Measurements from ENCODE around the gene FGF19. TPM values are rescaled to one million over a fixed set of nuclear protein-coding genes. Genes with fewer than 3 reads are reported as not detected.
A peak's percentile ranks its signal among the peaks of the same experiment; 100 is the strongest.

The FGF19 gene
- polyA plus RNA-seq, 4 donors, result 0.43 to 2.3 (median 1.1) TPM

DNA sequence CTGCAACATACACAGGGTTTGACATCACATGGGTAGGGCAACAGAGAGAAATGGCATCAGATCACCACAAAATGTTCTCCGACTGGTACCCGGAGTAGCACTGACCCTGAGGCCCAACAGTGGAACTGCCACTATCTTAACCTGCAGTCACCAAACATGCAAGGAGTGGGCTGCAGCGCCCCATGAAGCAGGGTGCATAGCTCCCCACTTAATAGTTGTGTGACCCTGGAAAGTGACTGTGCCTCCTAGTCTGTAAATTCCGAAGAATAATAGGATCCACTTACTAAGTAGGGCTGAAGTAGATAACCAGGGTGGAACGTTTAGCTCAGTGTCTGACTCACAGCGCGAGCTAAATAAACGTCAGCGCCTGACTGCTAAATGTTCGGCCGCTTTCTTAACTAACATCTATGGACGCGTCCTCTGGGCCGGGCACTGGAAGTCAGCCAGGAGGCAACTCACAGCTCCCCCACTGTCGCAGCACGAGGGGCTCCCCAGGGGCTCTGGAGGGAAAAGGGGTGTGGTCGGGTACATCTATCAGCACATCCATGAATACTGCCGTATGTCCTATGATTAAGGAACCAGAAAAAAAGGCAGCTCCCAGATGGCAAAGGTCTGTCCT, 29.4 kb downstream of the FGF19 start:
- no peak for DNase-seq (ENCODE audit: low read depth in 4 of 4, low spot score in 2 of 4)

- DNase-seq (ENCODE audit: low read depth in 4 of 4, low spot score in 2 of 4), result no peak
These were observed 31.9 kb downstream of the FGF19 start for GRCh38 chr11:69671734-69672465.

GRCh38 chr11:69670158-69670845, 33.5 kb downstream of the FGF19 start:
- DNase-seq (ENCODE audit: low read depth in 4 of 4, low spot score in 2 of 4), result peak in 3 of 4 donors; percentile 71 to 79 (median 72)

- no peak for DNase-seq (ENCODE audit: low read depth in 4 of 4, low spot score in 2 of 4)
These were observed 34.3 kb downstream of the FGF19 start for GRCh38 chr11:69669486-69669885.

DNA sequence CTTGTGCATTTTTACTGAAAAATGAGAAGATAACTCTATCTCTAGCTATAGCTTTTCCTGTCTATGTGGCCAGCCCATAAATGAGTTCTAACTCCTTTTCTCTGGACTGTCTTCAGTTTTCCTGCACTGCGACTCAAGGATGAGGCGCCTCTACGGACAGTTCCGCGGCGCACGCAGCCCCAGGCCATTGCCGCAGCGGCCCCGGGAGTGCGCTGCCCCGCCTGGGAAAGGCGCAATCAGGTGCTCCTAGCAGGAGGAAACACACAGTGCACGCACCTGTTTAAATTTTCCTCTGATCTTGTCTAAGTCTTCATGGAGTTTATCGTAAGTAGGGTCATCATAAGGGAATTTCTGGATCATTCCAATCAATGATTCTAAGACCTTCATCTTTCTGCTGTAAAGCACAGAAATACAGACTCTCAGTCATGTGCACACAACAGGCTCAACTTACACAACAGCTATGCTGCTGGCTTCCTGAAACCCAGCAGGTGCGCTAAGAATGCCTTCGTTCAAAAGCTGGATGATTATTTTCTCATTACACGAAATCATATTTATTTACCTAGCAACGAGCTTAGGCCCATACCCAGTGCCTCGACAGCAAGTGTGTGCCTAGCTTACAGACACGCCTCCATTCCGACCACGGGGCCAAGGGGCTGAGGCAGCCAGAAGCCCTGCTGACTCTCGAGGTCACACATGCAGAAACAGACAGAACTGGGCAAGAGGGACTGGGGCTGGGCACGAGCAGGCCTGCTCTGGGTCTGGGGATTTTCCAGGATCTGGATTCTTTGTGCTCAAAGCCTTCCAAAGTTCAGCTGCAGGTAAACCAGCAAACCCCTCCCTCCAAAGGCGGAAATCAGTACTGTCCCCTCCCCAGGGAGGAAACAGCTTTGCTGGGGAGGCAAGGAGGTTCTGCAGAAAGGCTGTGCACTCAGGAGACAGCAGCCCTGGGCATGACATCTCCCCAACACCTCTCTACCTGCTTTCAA, 35.9 kb downstream of the FGF19 start:
- no peak for DNase-seq (ENCODE audit: low read depth in 4 of 4, low spot score in 2 of 4)

DNA sequence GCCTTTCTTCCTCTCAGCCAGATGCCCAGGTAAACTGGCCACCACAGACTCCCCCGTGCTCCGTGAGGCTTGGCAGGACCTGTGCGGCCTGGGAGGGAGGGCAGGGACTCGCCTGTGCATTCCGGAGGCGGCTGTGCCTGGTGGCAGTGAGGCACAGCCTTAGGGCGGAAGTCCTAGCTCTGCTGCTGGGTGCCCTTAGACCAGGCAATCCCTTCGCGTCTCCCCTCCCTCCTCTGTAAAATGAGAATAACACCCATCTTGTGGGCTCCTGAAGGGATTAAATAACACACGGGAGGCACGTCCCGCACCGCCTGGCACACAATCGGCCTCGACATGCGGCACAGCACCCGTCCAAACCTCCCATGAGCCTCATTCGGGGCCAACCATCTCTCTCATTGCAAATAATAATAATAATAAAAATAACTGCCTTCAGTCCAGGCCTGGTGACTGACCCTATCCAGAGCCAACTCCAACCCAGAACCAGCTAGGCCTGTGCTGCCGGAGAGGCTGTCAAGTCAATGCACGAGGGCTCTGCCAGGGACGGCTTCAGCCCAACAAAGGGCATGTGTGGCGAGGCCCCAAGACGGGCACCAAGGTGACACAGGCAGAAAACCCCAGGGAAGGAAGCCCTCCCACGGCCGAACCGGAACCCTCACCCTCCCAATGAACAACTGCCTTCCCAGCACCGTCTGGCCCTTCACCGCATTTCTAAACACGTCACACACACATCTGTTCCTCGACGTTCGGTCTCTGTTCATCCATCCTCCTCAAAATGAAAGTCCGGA, 36.9 kb downstream of the FGF19 start:
- DNase-seq (ENCODE audit: low read depth in 4 of 4, low spot score in 2 of 4), result no peak

GRCh38 chr11:69666261-69666660, 37.6 kb downstream of the FGF19 start:
- no peak for DNase-seq (ENCODE audit: low read depth in 4 of 4, low spot score in 2 of 4)

GRCh38 chr11:69665669-69666068, 38.2 kb downstream of the FGF19 start:
- DNase-seq (ENCODE audit: low read depth in 4 of 4, low spot score in 2 of 4), result no peak

DNA sequence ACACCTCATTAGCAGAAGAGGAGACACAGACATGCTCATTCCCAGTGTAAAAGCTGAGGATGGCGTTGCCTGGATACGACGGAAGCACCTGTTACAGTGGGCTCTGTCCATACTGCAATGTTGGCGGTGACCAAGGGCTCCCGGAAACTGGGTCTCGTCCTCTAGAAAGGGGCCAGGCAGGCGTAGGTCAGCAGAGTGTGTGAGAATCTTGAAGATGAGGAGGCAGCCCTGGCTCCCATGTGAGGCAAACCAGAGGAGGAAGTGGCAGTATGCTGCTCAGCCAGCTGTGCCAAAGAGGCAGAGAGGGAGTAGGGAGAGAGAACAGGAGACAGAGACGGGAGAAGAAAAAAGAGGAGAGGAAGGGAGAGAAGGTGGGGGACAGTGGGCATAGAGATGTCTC, 38.9 kb downstream of the FGF19 start:
- DNase-seq (ENCODE audit: low read depth in 4 of 4, low spot score in 2 of 4), result no peak

GRCh38 chr11:69664103-69664775, 39.6 kb downstream of the FGF19 start:
- no peak for DNase-seq (ENCODE audit: low read depth in 4 of 4, low spot score in 2 of 4)

GRCh38 chr11:69663326-69663725, 40.5 kb downstream of the FGF19 start:
- no peak for DNase-seq (ENCODE audit: low read depth in 4 of 4, low spot score in 2 of 4)

DNA sequence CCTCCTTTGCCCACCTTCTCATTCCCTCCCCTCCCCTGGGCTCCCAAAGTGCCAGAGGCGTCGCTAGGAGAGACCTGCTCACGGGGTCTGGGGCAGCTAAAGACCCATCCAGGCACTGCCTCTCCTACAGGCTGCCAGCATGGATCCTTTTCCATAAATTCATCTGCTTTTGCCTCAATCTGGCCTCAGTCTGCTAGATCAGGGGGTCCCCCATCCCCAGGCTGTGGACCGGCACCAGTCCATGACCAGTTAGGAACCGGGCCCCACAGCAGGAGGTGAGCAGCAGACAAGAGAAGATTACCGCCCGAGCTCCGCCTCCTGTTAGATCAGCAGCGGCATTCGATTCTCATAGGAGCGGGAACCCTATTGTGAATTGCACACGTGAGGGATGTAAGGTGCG, 41.0 kb downstream of the FGF19 start:
- no peak for DNase-seq (ENCODE audit: low read depth in 4 of 4, low spot score in 2 of 4)

GRCh38 chr11:69662021-69662698, 41.7 kb downstream of the FGF19 start:
- no peak for DNase-seq (ENCODE audit: low read depth in 4 of 4, low spot score in 2 of 4)

- DNase-seq (ENCODE audit: low read depth in 4 of 4, low spot score in 2 of 4), result no peak
These were observed 42.5 kb downstream of the FGF19 start for GRCh38 chr11:69661413-69661715.

DNA sequence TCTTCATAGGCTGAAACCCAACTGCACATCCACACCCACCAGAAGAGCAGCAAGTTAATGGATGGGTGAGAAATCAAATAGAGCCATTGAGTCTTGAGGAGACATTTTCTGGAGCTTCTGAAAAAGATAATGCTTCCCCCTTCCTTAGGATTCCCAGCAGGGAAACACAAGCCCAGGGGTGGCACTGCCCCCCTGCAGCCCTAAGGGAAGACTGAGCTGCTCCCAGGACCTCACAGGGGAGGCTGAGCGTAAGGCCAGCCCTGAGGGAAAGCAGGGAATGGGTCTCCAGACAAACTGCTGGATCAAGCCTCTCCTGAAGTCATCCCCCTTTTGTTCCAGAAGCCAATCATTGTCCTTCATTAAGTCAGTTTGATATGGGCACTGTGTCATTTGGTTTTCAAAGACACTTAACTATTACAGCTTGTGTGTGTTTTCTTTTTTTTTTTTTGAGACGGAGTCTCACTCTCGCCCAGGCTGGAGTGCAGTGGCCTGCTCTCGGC, 43.8 kb downstream of the FGF19 start:
- DNase-seq (ENCODE audit: low read depth in 4 of 4, low spot score in 2 of 4), result no peak

DNA sequence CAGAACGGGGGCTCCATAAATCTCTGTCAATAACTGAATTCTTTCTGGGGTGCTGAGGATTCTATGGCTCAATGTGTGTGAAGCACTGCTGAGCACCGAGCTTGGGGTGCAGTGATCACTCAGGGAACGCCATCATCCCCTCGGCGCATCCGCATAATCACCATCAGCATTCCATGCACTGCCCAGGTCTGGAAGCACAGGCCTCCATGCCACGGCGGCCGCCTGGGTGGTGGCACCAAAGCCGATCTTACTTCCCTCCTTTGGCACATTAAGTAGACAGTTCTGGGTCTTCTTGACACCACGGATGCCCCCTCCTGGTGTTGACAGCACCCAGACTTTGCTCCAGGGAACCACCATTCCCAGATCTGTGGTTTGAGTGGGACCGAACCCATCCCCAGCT, 44.2 kb downstream of the FGF19 start:
- no peak for DNase-seq (ENCODE audit: low read depth in 4 of 4, low spot score in 2 of 4)

- no peak for DNase-seq (ENCODE audit: low read depth in 4 of 4, low spot score in 2 of 4)
These were observed 45.0 kb downstream of the FGF19 start for GRCh38 chr11:69658626-69659450.
